HEK293 (cell line): ENCODE data around the gene MYL7.

Experiments used
- CTCF ChIA-PET: fragments of 350-600 bp; formaldehyde crosslinking; extraction: SDS; loops from one replicate; lab custom pipeline; 2021; ENCODE audit warnings: antibody characterized with exemption; lab: Yijun Ruan, JAX
- POLR2A ChIA-PET: fragments of 300-600 bp; formaldehyde crosslinking; extraction: SDS; loops from one replicate; lab custom pipeline; 2020; ENCODE audit warnings: antibody characterized with exemption, inconsistent platforms; lab: Yijun Ruan, JAX
- H3K27ac ChIP-seq: fragments of 200-500 bp; sonication (Bioruptor generic); 2 replicates; pipeline ENCODE4 v1.5.1; 2014; ENCODE audit warnings: low read depth, low read length, control low read depth, inconsistent platforms; ENCODE audit errors: extremely low read depth
- H3K36me3 ChIP-seq, 2 experiments: fragments of 200-500 bp in 1 of 2; sonication (Bioruptor generic) in 1 of 2; 1 replicate in 1 of 2; 2 replicates in 1 of 2; pipeline ENCODE4 v1.5.1; 2014 to 2017; ENCODE audit warnings: inconsistent platforms in 2 of 2, low read length in 2 of 2; ENCODE audit not compliant: control insufficient read depth in 2 of 2, insufficient read depth in 1 of 2
- H3K4me1 ChIP-seq: fragments of 200-500 bp; sonication (Bioruptor generic); 2 replicates; pipeline ENCODE4 v1.5.1; 2014; ENCODE audit warnings: mild to moderate bottlenecking, low read length, inconsistent platforms; ENCODE audit not compliant: control insufficient read depth, insufficient read depth
- H3K4me3 ChIP-seq: 2 replicates; pipeline ENCODE4 v1.5.1; 2011; ENCODE audit warnings: low read depth, mild to moderate bottlenecking, control low read depth, low read length, moderate library complexity
- H3K9me3 ChIP-seq: fragments of 200-500 bp; sonication (Bioruptor generic); 2 replicates; pipeline ENCODE4 v1.5.1; 2014; ENCODE audit warnings: low read depth, low read length, inconsistent platforms; ENCODE audit not compliant: control insufficient read depth, insufficient read depth
- GLIS1 ChIP-seq: fragments of 450-650 bp; formaldehyde crosslinking; IDR thresholded peaks from 2 replicates; pipeline ENCODE4 v1.5.1; 2016; ENCODE audit warnings: missing biosample characterization, missing genetic modification characterization
- PRDM1 ChIP-seq: fragments of 450-650 bp; formaldehyde crosslinking; IDR thresholded peaks from 2 replicates; pipeline ENCODE4; 2016; ENCODE audit warnings: missing biosample characterization, missing genetic modification characterization
- PRDM10 ChIP-seq: fragments of 450-650 bp; formaldehyde crosslinking; IDR thresholded peaks from 2 replicates; pipeline ENCODE4 v1.5.1; 2016; ENCODE audit warnings: missing biosample characterization, missing genetic modification characterization
- ZBTB10 ChIP-seq: fragments of 450-650 bp; formaldehyde crosslinking; IDR thresholded peaks from 2 replicates; pipeline ENCODE4 v1.5.1; 2016; ENCODE audit warnings: missing biosample characterization, missing genetic modification characterization
- ZBTB48 ChIP-seq: fragments of 450-650 bp; formaldehyde crosslinking; IDR thresholded peaks from 2 replicates; pipeline ENCODE4 v1.5.1; 2016; ENCODE audit warnings: missing biosample characterization, missing genetic modification characterization
- ZNF155 ChIP-seq: fragments of 450-650 bp; formaldehyde crosslinking; IDR thresholded peaks from 2 replicates; pipeline ENCODE4 v1.5.1; 2016; ENCODE audit warnings: missing biosample characterization, missing genetic modification characterization
- ZNF16 ChIP-seq: fragments of 450-650 bp; formaldehyde crosslinking; IDR thresholded peaks from 2 replicates; pipeline ENCODE4 v1.5.1; 2016; ENCODE audit warnings: low read depth, missing biosample characterization, missing genetic modification characterization
- ZNF239 ChIP-seq: fragments of 450-650 bp; formaldehyde crosslinking; IDR thresholded peaks from 2 replicates; pipeline ENCODE4 v1.5.1; 2016; ENCODE audit warnings: missing biosample characterization, missing genetic modification characterization
- ZNF335 ChIP-seq: fragments of 450-650 bp; formaldehyde crosslinking; conservative IDR thresholded peaks from 2 replicates; pipeline ENCODE4 v1.5.1; 2016; ENCODE audit warnings: missing biosample characterization, missing genetic modification characterization
- ZNF416 ChIP-seq: fragments of 450-650 bp; formaldehyde crosslinking; IDR thresholded peaks from 2 replicates; pipeline ENCODE4 v1.5.1; 2016; ENCODE audit warnings: missing biosample characterization, missing genetic modification characterization
- ZNF558 ChIP-seq: fragments of 450-650 bp; formaldehyde crosslinking; IDR thresholded peaks from 2 replicates; pipeline ENCODE4 v1.5.1; 2016; ENCODE audit warnings: missing biosample characterization, missing genetic modification characterization
- ZNF561 ChIP-seq: fragments of 450-650 bp; IDR thresholded peaks from 2 replicates; pipeline ENCODE4 v1.5.1; 2018; ENCODE audit warnings: missing biosample characterization, missing genetic modification characterization, borderline replicate concordance
- ZNF777 ChIP-seq: fragments of 450-650 bp; formaldehyde crosslinking; IDR thresholded peaks from 2 replicates; pipeline ENCODE4 v1.5.1; 2017; ENCODE audit warnings: missing biosample characterization, missing genetic modification characterization, borderline replicate concordance
- ZNF791 ChIP-seq: fragments of 450-650 bp; formaldehyde crosslinking; IDR thresholded peaks from 2 replicates; pipeline ENCODE4 v1.5.1; 2016; ENCODE audit warnings: missing biosample characterization, missing genetic modification characterization
- ZNF837 ChIP-seq: fragments of 450-650 bp; formaldehyde crosslinking; IDR thresholded peaks from 2 replicates; pipeline ENCODE4 v1.5.1; 2016; ENCODE audit warnings: missing biosample characterization, missing genetic modification characterization
- ZSCAN4 ChIP-seq: fragments of 450-650 bp; formaldehyde crosslinking; IDR thresholded peaks from 2 replicates; pipeline ENCODE4 v1.5.1; 2017; ENCODE audit warnings: missing biosample characterization, missing genetic modification characterization
- ZSCAN5A ChIP-seq: fragments of 450-650 bp; formaldehyde crosslinking; IDR thresholded peaks from 2 replicates; pipeline ENCODE4 v1.5.1; 2016; ENCODE audit warnings: missing biosample characterization, missing genetic modification characterization

MYL7 gene

GRCh38 chr7:44128721-44129582, 12.2 kb downstream of the MYL7 start:
- H3K9me3 ChIP-seq: no peaks in the 10 kb centered on the region
- no peak overlapping the region for H3K27ac ChIP-seq
- H3K4me3 ChIP-seq: no peak overlapping the region
- ChIA-PET POLR2A (no interaction called here), CTCF (no interaction called here)
- H3K36me3 ChIP-seq: no peaks in the 10 kb centered on the region
- no peak for TF ChIP-seq ZBTB10 (tag by site-specific recombination)
- no peak for TF ChIP-seq ZNF335 (tag by site-specific recombination)
- TF ChIP-seq ZNF416: no peak
- TF ChIP-seq ZNF777: no peak
- TF ChIP-seq PRDM10 (tag by site-specific recombination): no peak
- no peak for TF ChIP-seq ZNF561
- peak; percentile 16; the same call in 1 of the 2 replicates for TF ChIP-seq GLIS1 (tag by site-specific recombination)
- no peak for TF ChIP-seq ZNF239
- no peak for TF ChIP-seq PRDM1 (tag by site-specific recombination)
- TF ChIP-seq ZNF837 (tag by site-specific recombination): no peak
- TF ChIP-seq ZBTB48 (tag by site-specific recombination): no peak
- TF ChIP-seq ZNF16 (tag by site-specific recombination): no peak
- TF ChIP-seq ZSCAN5A (tag by site-specific recombination): no peak
- no peak for TF ChIP-seq ZNF155
- TF ChIP-seq ZNF558 (tag by site-specific recombination): no peak
- TF ChIP-seq ZSCAN4 (tag by site-specific recombination): peak; percentile 92
- TF ChIP-seq ZNF791 (tag by site-specific recombination): no peak
- no peaks in the 10 kb centered on the region for H3K4me1 ChIP-seq
